Measurements from ENCODE around the gene GNAQ. TPM values are rescaled to one million over a fixed set of nuclear protein-coding genes. Genes with fewer than 3 reads are reported as not detected.

GNAQ gene
- total RNA-seq, 1 donor from 2014 or later = 46.9 TPM

GRCh38 chr9:77793849-77794248, 237.8 kb downstream of the GNAQ start:
- Mint-ChIP-seq H3K4me3 (no peak overlapping the region), H3K4me1 (no peaks in the 10 kb centered on the region), H3K27ac (no peak overlapping the region), H3K9me3 (no peaks in the 10 kb centered on the region), H3K36me3 (peaks cover 15% of the 10 kb centered on the region), H3K27me3 (ENCODE audit: low read depth) (no peaks in the 10 kb centered on the region)
- no peak for TF ChIP-seq CTCF (IDR thresholded peaks at IDR 0.05; ENCODE audit: unreplicated experiment)
- no peak for DNase-seq (ENCODE audit: low spot score in 2 of 2, unreplicated experiment in 2 of 2)

GRCh38 chr9:77789891-77790290, 241.7 kb downstream of the GNAQ start:
- H3K36me3 Mint-ChIP-seq = peaks cover 26% of the 10 kb centered on the region
- no peak for TF ChIP-seq CTCF (IDR thresholded peaks at IDR 0.05; ENCODE audit: unreplicated experiment)
- H3K27me3 Mint-ChIP-seq (ENCODE audit: low read depth) = no peaks in the 10 kb centered on the region
- no peaks in the 10 kb centered on the region for H3K9me3 Mint-ChIP-seq
- H3K27ac Mint-ChIP-seq = no peak overlapping the region
- DNase-seq (ENCODE audit: low spot score in 2 of 2, unreplicated experiment in 2 of 2) = no peak
- H3K4me3 Mint-ChIP-seq = no peak overlapping the region
- H3K4me1 Mint-ChIP-seq = no peaks in the 10 kb centered on the region

- no peak for DNase-seq (ENCODE audit: low spot score in 2 of 2, unreplicated experiment in 2 of 2)
- peaks cover 32% of the 10 kb centered on the region for H3K36me3 Mint-ChIP-seq
- H3K4me1 Mint-ChIP-seq = no peaks in the 10 kb centered on the region
- no peak overlapping the region for H3K4me3 Mint-ChIP-seq
- H3K9me3 Mint-ChIP-seq = peaks cover 12% of the 10 kb centered on the region
- H3K27ac Mint-ChIP-seq = no peak overlapping the region
- no peak for TF ChIP-seq CTCF (IDR thresholded peaks at IDR 0.05; ENCODE audit: unreplicated experiment)
- H3K27me3 Mint-ChIP-seq (ENCODE audit: low read depth) = no peaks in the 10 kb centered on the region
Observed at GRCh38 chr9:77785341-77785740, 246.3 kb downstream of the GNAQ start.

- H3K4me1 Mint-ChIP-seq = no peaks in the 10 kb centered on the region
- H3K27me3 Mint-ChIP-seq (ENCODE audit: low read depth) = no peaks in the 10 kb centered on the region
- H3K4me3 Mint-ChIP-seq = no peak overlapping the region
- peaks cover 47% of the 10 kb centered on the region for H3K36me3 Mint-ChIP-seq
- no peak overlapping the region for H3K27ac Mint-ChIP-seq
- no peak for TF ChIP-seq CTCF (IDR thresholded peaks at IDR 0.05; ENCODE audit: unreplicated experiment)
- no peak for DNase-seq (ENCODE audit: low spot score in 2 of 2, unreplicated experiment in 2 of 2)
- peaks cover 30% of the 10 kb centered on the region for H3K9me3 Mint-ChIP-seq
Observed at GRCh38 chr9:77783518-77783917, 248.1 kb downstream of the GNAQ start.

DNA sequence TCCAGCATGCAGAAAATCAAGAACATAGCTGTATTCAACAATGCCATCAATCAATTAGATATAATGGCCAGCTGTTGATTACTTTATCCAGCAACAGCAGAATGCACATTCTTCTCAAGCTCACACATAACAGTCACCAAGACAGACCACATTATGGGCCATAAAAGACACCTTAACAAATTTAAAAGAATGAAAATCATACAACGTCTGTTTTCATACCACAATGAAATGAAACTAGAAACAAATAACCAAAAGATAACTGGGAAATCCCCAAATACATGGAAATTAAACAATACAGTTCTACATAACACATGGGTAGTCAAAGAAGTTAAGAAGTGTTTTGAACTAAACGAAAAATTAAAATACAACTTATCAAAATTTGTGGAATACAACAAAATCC, 252.6 kb downstream of the GNAQ start:
- Mint-ChIP-seq H3K4me1 (no peaks in the 10 kb centered on the region), H3K4me3 (no peak overlapping the region), H3K9me3 (peaks cover 56% of the 10 kb centered on the region), H3K27ac (no peak overlapping the region), H3K36me3 (peaks cover 60% of the 10 kb centered on the region), H3K27me3 (ENCODE audit: low read depth) (no peaks in the 10 kb centered on the region)
- no peak for TF ChIP-seq CTCF (IDR thresholded peaks at IDR 0.05; ENCODE audit: unreplicated experiment)
- no peak for DNase-seq (ENCODE audit: low spot score in 2 of 2, unreplicated experiment in 2 of 2)

DNA sequence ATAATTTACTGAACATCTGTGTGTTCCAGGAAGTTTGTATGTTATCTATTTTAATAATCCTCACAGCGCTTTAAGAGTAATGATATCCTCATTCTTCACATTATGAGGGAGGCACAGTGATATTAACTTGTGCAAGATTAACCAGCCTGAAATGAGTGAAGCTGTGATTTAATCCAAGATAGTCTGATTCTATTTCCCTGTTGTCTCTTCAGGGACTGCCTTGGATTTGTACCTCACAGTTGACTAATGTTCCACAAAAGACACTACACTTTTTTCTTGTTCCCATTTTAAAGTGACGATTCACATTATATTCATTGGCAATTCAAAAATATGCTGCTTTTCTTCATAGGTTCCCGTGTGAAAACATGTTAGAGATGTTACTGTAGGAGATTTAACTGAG, 258.2 kb downstream of the GNAQ start:
- peaks cover 25% of the 10 kb centered on the region for H3K9me3 Mint-ChIP-seq
- H3K27me3 Mint-ChIP-seq (ENCODE audit: low read depth) = no peaks in the 10 kb centered on the region
- no peak overlapping the region for H3K27ac Mint-ChIP-seq
- peaks cover 25% of the 10 kb centered on the region for H3K36me3 Mint-ChIP-seq
- H3K4me1 Mint-ChIP-seq = peaks cover 9% of the 10 kb centered on the region
- no peak for TF ChIP-seq CTCF (IDR thresholded peaks at IDR 0.05; ENCODE audit: unreplicated experiment)
- DNase-seq (ENCODE audit: low spot score in 2 of 2, unreplicated experiment in 2 of 2) = no peak
- no peak overlapping the region for H3K4me3 Mint-ChIP-seq
